PC-9 (cell line): Measurements from ENCODE around the gene EXT2.

Source experiments
- EZH2 ChIP-seq: fragments of 200-600 bp; sonication (generic); IDR thresholded peaks from 2 replicates; pipeline ENCODE4 v1.8.0; 2017; ENCODE audit warnings: antibody characterized with exemption, low read depth
- TF ChIP-seq, protein P1 (sequence below): fragments of 200-600 bp; sonication (generic); conservative IDR thresholded peaks from 2 replicates; pipeline ENCODE4 v1.6.1; 2017; ENCODE audit warnings: mixed run types, antibody characterized with exemption, mild to moderate bottlenecking, moderate library complexity

DNA sequence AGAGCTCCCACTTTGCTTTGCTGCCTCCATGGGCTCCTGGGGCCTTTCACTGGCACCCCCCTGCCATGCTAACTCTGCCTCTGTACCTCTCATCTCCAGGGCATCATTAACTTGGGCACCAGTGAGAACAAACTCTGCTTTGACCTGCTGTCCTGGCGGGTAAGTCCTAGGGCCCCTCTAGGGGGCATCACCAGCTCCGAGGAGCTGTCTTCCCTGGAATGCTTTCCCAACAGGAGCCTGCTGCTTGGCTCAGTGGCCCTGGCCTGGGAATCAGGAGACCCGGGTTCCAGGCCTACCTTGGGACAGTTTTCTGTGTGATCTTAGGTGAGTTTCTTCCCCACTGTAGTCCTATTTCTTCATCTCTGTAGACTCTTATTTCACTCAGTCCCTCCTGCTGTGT lies 24.3 kb upstream of the EXT2 start:
- TF ChIP-seq, protein P1, sequence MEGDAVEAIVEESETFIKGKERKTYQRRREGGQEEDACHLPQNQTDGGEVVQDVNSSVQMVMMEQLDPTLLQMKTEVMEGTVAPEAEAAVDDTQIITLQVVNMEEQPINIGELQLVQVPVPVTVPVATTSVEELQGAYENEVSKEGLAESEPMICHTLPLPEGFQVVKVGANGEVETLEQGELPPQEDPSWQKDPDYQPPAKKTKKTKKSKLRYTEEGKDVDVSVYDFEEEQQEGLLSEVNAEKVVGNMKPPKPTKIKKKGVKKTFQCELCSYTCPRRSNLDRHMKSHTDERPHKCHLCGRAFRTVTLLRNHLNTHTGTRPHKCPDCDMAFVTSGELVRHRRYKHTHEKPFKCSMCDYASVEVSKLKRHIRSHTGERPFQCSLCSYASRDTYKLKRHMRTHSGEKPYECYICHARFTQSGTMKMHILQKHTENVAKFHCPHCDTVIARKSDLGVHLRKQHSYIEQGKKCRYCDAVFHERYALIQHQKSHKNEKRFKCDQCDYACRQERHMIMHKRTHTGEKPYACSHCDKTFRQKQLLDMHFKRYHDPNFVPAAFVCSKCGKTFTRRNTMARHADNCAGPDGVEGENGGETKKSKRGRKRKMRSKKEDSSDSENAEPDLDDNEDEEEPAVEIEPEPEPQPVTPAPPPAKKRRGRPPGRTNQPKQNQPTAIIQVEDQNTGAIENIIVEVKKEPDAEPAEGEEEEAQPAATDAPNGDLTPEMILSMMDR: no peak
- no peak for TF ChIP-seq EZH2
